HG03457 (cell line): ENCODE measurements around the gene RGS9.
"Not testable (repeated sequence)": the region's sequence is repeated elsewhere in the genome, so short reads cannot be mapped to it uniquely, and the experiment has no call there.

Experiments
- ATAC-seq: cut with Tn5 transposase; IDR thresholded peaks from one replicate; pipeline ENCODE4 v1.9.1; 2021; ENCODE audit warnings: moderate number of reproducible peaks; ENCODE audit not compliant: unreplicated experiment

The RGS9 gene

DNA sequence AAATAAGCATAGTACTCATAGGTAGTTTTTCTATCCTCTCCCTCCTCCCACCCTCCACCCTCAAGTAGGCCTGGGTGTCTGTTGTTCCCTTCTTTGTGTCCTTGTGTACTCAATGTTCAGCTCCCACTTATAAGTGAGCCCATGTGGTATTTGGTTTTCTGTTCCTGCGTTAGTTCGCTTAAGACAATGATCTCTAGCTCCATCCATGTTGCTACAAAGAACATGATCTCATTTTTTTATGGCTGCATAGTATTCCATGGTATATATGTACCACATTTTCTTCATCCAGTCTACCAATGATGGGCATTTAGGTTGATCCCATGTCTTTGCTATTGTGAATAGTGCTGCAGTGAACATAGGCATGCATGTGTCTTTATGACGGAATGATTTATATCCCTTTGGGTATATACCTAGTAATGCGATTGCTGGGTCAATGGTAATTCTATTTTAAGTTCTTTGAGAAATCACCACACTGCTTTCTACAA lies 43.6 kb downstream of the RGS9 start:
- ATAC-seq = not testable (repeated sequence)

DNA sequence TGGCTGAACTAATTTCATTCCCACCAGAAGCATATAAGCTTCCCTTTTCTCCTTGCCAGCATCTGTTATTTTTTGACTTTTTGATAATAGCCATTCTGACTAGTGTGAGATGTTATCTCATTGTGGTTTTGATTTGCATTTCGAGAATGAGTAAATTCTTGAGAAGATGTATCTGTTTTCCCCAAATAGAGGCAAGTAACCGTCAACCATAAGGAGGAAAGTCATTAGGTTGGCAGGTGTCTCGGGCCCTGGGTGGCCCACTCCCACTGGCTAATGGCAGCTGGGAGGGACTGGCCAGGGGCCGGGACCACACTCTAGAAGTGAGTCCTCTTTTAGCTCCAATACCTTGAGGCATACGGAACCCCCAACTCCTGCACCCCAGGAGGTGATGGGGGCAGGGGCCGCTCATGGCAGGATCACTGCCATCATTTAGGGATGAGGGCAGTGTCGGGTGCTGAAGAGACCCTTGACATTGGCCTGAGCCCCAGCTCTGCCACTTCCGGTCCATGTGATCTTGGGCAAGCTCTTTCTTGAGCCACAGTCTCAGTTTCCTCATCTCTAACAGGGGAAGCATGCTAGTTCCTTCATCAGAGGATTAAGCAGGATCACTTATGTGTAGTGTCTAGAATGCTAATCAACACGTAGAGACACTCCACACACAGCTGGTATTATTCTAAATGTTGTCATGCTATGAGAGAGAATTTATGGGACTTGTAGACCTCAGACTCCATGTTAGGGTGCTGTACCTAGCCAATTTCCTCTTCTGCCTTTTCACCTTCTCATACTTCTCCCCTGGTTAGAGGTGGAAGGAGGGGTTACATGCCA lies 44.3 kb downstream of the RGS9 start:
- ATAC-seq = peak; percentile 69

DNA sequence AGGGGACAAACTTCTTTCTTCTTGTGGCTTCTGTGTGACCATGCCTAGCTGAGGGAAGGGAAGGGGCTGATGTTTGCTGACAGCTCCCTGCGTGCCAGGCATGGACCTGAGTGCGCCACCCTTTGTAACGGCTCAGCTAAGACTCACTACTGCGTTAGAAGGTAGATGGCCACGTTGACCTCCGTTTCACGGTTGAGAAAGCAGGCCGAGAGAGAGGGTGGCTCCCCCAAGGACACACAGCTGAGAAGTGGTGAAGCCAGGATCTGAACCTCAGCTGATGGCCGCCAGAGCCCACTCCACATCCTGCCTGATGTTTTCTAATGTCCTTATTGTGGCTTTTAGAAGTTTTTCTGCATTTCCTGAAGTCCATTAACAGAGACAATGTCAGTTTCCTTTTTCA lies 45.1 kb downstream of the RGS9 start:
- peak; percentile 20 for ATAC-seq

GRCh38 chr17:65183736-65184135 lies 46.6 kb downstream of the RGS9 start:
- no peak for ATAC-seq

DNA sequence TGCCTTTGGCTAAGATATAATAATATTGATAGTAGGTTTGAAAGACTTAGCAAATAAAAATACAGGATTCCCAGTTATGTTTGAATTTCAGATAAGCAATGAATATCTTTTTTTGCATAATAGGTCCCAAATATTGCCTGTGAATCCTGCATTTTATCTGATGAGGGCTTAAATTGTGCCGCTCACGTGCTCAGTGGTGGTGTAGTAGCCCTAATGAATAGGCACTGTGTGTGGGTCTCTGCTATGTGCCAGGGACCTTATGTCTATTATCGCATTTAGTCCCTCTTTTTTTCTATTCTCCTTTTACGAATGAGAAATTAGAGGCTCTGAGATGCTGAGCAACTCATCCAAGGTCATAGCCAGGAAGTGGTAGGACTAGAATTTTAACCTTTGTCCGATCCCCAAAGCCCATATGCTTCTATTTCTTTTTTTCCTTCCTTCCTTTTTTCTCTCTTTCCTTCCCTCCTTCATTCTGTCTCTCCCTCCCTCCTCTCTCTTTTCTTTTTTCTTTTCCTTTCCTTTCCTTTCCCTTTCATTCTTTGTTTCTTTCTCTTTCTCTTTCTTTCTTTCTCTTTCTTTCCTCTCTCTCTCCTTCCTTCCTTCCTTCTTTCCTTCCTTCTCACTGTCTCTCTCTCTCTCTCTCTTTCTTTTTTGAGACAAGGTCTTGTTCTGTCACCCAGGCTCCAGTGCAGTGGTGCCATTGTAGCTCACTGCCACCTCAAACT lies 47.2 kb downstream of the RGS9 start:
- ATAC-seq = no peak

GRCh38 chr17:65185062-65185461 lies 47.9 kb downstream of the RGS9 start:
- ATAC-seq = no peak

- no peak for ATAC-seq
These were observed 48.7 kb downstream of the RGS9 start for GRCh38 chr17:65185668-65186382.

GRCh38 chr17:65190467-65191097 lies 53.4 kb downstream of the RGS9 start:
- ATAC-seq = no peak

GRCh38 chr17:65191811-65192740 lies 54.9 kb downstream of the RGS9 start:
- ATAC-seq = no peak

DNA sequence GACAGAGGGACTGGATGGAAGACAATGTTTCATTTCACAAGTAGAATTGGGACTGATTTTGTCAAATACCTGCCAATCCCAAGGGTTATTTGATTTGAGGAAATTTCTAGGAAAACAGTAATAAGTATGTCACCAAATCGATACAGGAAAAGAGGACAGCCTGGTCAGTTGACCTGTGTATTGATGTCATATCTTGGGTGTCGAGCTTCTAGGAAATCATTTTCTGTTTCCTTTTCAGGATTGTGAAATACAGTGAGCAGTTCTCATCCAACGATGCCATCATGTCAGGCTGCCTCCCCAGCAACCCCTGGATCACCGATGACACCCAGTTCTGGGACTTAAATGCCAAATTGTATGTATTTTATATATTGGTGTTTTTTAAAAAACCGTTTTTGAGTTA lies 56.1 kb downstream of the RGS9 start:
- no peak for ATAC-seq

DNA sequence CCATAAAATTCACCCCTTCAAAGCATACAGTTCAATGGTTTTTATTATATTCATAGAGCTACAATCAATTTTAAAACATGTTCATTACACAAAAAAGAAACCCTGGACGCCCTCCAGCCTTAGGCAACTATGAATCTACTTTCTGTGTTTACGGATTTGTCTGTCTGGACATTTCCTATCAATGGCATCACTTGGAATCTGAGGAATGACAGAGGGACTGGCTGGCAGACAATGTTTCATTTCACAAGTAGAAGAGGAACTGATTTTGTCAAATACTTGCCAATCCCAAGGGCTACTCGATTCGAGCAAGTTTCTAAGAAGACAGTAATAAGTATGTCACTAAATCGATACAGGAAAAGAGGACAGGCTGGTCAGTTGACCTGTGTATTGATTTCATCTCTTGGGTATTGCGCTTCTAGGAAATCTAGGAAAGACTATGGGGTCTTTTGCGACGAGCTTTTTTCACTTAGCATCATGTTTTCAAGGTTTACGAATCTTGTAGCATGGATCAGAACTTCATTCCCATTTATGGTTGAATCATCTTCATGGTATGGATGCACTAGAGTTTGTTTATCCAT lies 56.6 kb downstream of the RGS9 start:
- ATAC-seq = no peak

DNA sequence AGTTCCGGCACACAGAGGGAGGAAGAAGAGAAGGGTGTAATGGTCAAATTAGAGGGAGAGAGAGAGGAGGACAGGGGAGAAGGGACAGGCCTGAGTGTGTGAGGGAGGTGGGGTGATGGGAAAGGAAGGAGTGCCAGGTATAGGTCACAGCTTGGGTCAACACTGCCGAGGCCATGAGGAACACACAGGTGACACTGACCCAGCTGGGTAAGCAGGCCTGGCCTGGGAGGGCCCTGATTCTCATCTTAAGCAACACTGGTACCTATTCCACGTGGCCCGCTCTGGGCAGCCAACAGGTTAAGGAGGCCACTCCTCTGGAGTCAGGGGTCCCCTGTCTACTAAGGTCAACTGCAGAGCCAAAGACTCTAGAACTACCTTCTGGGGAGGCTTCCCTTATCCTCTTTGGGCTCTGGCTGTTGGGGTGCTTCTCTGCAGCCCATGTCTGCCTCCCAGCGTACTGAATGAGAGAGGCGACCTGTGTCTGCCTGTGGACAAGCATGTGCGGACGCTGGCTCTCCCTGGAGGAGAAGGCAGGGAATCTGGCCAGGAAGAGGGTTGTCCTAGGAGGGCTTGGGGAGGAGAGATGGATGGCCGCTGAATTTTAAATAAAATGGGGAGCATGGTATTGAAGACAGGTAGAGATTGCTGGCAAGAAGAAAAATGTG lies 57.6 kb downstream of the RGS9 start:
- no peak for ATAC-seq

DNA sequence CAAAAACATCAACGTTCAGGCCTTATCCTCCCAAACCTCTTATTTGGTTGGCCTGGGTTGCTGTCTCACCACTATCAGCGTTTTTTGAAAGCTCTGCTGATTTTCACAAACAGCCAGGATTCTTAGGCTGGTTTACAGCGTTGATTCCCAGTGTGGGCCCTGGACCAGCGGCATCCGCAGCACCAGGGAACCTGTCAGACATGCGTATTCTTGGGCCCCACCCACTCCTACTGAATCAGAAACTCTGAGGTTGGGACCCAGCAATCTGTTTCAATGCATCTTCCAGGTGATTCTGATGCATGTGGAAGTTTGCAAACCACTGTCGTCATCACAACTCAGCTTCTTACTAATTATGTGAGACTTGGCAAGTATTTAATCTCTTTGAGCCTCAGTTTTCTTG lies 58.5 kb downstream of the RGS9 start:
- ATAC-seq = no peak

GRCh38 chr17:65196617-65197016 lies 59.4 kb downstream of the RGS9 start:
- ATAC-seq = no peak

DNA sequence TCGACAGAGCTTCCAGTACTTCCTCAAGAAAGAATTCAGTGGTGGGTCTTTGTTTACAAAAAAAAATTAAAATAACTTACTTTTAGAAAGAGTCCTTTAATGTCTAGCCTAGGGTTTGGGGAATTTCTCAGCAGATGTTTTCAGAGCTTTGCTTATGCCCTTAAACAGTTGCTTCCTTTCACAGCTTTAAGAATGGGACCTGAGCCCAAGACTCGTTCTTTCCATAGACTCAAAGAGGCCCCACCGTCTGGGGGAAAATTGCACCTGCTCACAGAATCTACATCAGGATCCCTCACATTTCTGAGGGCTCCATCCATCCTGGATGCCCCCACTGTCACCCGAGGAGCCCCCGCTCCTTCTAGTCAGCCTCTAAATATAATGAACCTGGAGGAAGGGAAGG lies 60.0 kb downstream of the RGS9 start:
- ATAC-seq = no peak

DNA sequence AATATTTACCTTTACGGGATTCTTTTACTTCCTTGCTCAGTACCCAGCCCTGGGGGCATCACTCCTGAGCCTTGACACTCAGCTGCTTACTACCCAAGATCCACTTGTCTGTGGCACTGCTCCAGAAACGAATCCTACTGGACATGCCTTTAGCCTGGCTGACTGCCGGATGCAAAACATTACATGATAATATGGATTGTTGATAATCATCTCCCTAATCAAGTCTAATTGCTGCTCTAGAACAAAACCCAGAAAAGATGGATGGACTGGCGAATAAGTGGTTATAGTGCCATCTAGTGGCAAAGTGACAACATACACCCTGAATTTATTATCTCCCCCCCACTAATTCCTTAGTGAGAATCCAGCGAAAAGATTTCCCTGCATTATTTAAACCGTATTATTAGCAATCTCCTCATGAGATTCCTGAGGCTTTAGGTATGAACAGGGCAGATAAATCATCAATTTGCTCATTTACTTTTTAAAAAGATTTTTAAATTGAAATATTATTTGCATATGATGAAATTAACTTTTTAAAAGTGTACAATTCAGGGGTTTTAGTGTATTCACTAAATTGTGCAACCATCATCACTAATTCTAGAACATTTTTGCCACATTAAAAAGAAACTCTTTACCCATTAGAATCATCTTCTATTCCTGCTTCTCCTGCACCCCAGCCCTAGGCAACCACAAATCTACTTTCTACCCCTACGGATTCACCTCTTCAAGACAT lies 61.6 kb downstream of the RGS9 start:
- no peak for ATAC-seq

DNA sequence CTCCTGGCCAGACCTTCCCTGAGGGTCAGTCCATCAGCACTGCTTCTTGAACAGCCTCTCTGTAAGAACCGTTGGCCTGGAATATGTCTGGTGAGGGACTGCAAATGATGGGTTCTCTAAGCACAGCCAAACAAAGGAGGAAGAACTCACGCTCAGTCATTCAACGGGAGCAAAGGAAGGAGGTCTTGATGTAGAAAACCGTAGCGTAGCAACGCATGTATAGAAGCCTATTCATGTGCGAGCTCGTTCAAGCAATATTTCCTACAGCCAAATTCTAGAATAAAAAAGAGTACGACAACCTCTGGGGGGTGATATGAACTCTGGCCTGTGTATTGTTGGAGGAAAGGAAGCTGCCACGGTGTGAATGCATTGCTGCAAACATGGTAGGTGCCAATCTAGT lies 64.2 kb downstream of the RGS9 start:
- ATAC-seq = no peak

DNA sequence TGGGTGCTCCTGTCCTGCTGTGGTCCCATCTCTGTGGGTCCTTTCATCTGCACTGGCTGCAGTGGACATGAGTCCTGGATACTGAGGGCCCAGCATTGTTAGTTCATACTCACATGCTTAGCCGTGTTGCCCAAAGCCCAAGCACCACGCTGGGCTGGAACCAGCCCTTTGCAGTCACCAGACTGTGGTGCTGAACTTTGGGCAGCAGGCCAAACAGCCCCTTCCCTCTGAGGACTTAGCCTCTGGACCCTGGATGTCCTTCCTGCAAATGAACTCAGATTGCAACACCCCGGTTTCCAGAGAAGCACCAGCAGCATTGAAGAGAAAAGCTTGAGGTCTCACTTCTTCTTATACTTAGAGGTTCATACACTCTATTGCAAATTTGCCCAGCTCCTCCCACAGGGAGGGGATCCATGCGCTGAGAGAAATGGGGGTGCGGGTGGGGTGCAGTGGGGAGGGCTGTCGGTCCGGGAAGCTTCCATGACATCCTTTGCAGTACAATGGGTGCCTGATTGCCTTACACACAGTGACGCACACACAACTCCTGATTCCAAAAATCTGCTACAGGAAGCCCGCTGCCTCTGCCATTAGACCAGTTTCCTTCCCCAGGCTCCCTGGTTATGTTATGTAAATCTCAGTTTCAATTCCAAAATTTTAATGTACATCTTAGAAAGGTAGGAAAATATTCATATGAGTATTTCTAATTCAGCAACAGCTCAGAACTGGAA lies 65.8 kb downstream of the RGS9 start:
- no peak for ATAC-seq
